A673 (cell line): Measurements from ENCODE around the gene EXOSC7. TPM values are rescaled to one million over a fixed set of nuclear protein-coding genes. Genes with fewer than 3 reads are reported as not detected.

Experiments used
- BruUV-seq: library from RNA; stranded (reverse); fragments of 400-500 nt; replicated peaks from 2 replicates; lab custom pipeline; 2021; lab: Mats Ljungman, UMichigan
- CTCF ChIA-PET: fragments of 300-600 bp; sonication (Branson Sonifier 250); formaldehyde crosslinking; loops from one replicate; lab custom pipeline; 2022; ENCODE audit warnings: antibody characterized with exemption; lab: Charles Lee
- POLR2A ChIA-PET: fragments of 300-600 bp; sonication (Branson Sonifier 250); formaldehyde crosslinking; loops from one replicate; lab custom pipeline; 2022; ENCODE audit warnings: antibody characterized with exemption; ENCODE audit not compliant: low non-redundant PET; lab: Charles Lee
- DNase-seq: peaks from one replicate; pipeline ENCODE4 v3.0.0-alpha.2; 2015; ENCODE audit warnings: low spot score
- H3K27ac ChIP-seq: fragments of 200-600 bp; sonication (generic); 2 replicates; pipeline ENCODE4 v1.5.1; 2016; ENCODE audit warnings: mixed run types, low read depth, mild to moderate bottlenecking, mixed read lengths, antibody characterized with exemption, low read length; ENCODE audit not compliant: poor library complexity, severe bottlenecking
- H3K27me3 ChIP-seq: fragments of 200-600 bp; sonication (generic); replicated peaks from 2 replicates; pipeline ENCODE4 v1.6.1; 2017; ENCODE audit warnings: mixed run types, low read depth, mild to moderate bottlenecking, mixed read lengths, antibody characterized with exemption, low read length; ENCODE audit not compliant: insufficient read depth, poor library complexity
- H3K36me3 ChIP-seq: fragments of 200-600 bp; sonication (generic); 2 replicates; pipeline ENCODE4 v1.6.1; 2016; ENCODE audit warnings: mixed run types, mild to moderate bottlenecking, mixed read lengths, antibody characterized with exemption, low read length; ENCODE audit not compliant: insufficient read depth, poor library complexity, severe bottlenecking
- H3K4me1 ChIP-seq: fragments of 200-600 bp; sonication (generic); 2 replicates; pipeline ENCODE4 v1.6.1; 2017; ENCODE audit warnings: mixed run types, mild to moderate bottlenecking, mixed read lengths, antibody characterized with exemption, low read length; ENCODE audit not compliant: insufficient read depth, poor library complexity, severe bottlenecking
- H3K4me3 ChIP-seq: fragments of 200-600 bp; sonication (generic); 2 replicates; pipeline ENCODE4 v1.5.1; 2016; ENCODE audit warnings: low read depth, mixed run types, mild to moderate bottlenecking, mixed read lengths, low read length; ENCODE audit not compliant: poor library complexity, severe bottlenecking
- H3K9me3 ChIP-seq: fragments of 200-600 bp; sonication (generic); 2 replicates; pipeline ENCODE4 v1.6.1; 2016; ENCODE audit warnings: mixed run types, low read depth, mild to moderate bottlenecking, mixed read lengths, antibody characterized with exemption, low read length; ENCODE audit not compliant: poor library complexity, severe bottlenecking
- CTCF ChIP-seq: fragments of 300-800, 200-600 bp; sonication (generic); conservative IDR thresholded peaks from 2 replicates; pipeline ENCODE4 v1.5.1; 2017; ENCODE audit warnings: low read depth, mild to moderate bottlenecking, antibody characterized with exemption, low read length, moderate library complexity, mixed read lengths
- EZH2 ChIP-seq: fragments of 200-600 bp; sonication (generic); IDR thresholded peaks from 2 replicates; pipeline ENCODE4 v1.6.1; 2017; ENCODE audit warnings: borderline replicate concordance, low read depth, mild to moderate bottlenecking, mixed read lengths, antibody characterized with exemption, low read length; ENCODE audit not compliant: poor library complexity, severe bottlenecking
- intact Hi-C: fragments of 100-400 bp; cut with micrococcal nuclease; formaldehyde crosslinking; loops from one replicate; pipeline ENCODE4 v1.10.0; 2022; ENCODE audit not compliant: unreplicated experiment
- total RNA-seq: library from RNA; stranded (reverse); gene quantifications from 2 replicates; pipeline ENCODE4 v1.2.3, GENCODE V29; 2021

Gene EXOSC7
- total RNA-seq, 1 experiment from 2014 or later = 47.4 TPM

- POLR2A ChIA-PET = no interaction called here
- H3K36me3 ChIP-seq = no peaks in the 10 kb centered on the region
- DNase-seq = peak; percentile 55
- intact Hi-C loops = no loop called here
- no peaks in the 10 kb centered on the region for H3K27me3 ChIP-seq
- no peak for TF ChIP-seq CTCF
- TF ChIP-seq EZH2 = no peak
- H3K9me3 ChIP-seq = no peaks in the 10 kb centered on the region
- H3K4me3 ChIP-seq = no peak overlapping the region
- peaks cover 10% of the 10 kb centered on the region for H3K4me1 ChIP-seq
- no peak overlapping the region for H3K27ac ChIP-seq
- BruUV-seq = no TSS peak
- CTCF ChIA-PET = no interaction called here
Measured at GRCh38 chr3:45056608-45057301, 80.7 kb downstream of the EXOSC7 start.

- no peaks in the 10 kb centered on the region for H3K9me3 ChIP-seq
- CTCF ChIA-PET = no interaction called here
- POLR2A ChIA-PET = no interaction called here
- no TSS peak for BruUV-seq
- H3K27ac ChIP-seq = no peak overlapping the region
- no peaks in the 10 kb centered on the region for H3K36me3 ChIP-seq
- intact Hi-C loops = no loop called here
- H3K4me3 ChIP-seq = no peak overlapping the region
- no peak for TF ChIP-seq CTCF
- no peak for TF ChIP-seq EZH2
- H3K27me3 ChIP-seq = no peaks in the 10 kb centered on the region
- H3K4me1 ChIP-seq = peaks cover 10% of the 10 kb centered on the region
- no peak for DNase-seq
Measured at GRCh38 chr3:45057557-45057956, 81.5 kb downstream of the EXOSC7 start.

DNA sequence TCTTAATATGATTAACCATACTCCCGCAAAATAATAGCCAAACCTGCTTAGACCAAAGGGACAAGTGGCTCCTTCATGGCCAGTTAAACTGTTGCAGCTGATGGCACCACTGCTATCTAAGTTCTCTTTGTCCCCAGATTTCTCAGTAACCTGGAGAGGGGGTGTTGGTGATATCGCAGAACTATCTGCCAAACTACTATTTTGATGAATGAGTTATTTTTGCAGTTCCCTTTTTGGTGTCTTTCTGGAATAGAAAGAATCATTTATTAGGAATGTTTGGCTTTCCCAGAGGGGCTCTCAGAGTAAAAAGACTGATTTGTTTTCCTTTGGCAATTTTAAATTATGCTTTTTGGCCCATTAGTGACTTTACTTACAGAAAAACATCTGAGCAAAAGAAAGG lies 83.1 kb downstream of the EXOSC7 start:
- no peaks in the 10 kb centered on the region for H3K9me3 ChIP-seq
- TF ChIP-seq EZH2 (no peak), CTCF (no peak)
- DNase-seq = no peak
- no peaks in the 10 kb centered on the region for H3K27me3 ChIP-seq
- BruUV-seq = no TSS peak
- no peak overlapping the region for H3K27ac ChIP-seq
- intact Hi-C loops = no loop called here
- CTCF ChIA-PET = no interaction called here
- no peak overlapping the region for H3K4me3 ChIP-seq
- peaks cover 10% of the 10 kb centered on the region for H3K4me1 ChIP-seq
- POLR2A ChIA-PET = interaction anchor here (0.6 kb wide), 1 partner anchor 297 kb away, joined by 3 read pairs; the partner anchor contains the start of genes KIAA1143 and KIF15
- no peaks in the 10 kb centered on the region for H3K36me3 ChIP-seq
